Measurements from ENCODE around the gene WDR55.
"Not testable (repeated sequence)": the region's sequence is repeated elsewhere in the genome, so short reads cannot be mapped to it uniquely, and the experiment has no call there.

WDR55 gene

DNA sequence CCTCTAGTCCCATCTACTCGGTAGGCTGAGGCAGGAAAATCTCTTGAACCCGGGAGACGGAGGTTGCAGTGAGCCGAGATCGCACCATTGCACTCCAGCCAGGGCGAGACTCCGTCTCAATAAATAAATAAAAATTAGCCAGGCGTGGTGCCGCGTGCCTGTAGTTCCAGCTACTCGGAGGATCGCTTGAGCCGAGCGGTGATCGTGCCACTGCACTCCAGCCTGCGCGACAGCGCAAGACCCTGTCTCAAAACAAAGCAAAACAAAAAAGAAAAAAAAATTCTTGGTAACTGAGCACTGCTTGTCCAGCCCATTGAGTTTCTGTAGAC, 710 bp upstream of the WDR55 start:
- TF ChIP-seq, protein P1, sequence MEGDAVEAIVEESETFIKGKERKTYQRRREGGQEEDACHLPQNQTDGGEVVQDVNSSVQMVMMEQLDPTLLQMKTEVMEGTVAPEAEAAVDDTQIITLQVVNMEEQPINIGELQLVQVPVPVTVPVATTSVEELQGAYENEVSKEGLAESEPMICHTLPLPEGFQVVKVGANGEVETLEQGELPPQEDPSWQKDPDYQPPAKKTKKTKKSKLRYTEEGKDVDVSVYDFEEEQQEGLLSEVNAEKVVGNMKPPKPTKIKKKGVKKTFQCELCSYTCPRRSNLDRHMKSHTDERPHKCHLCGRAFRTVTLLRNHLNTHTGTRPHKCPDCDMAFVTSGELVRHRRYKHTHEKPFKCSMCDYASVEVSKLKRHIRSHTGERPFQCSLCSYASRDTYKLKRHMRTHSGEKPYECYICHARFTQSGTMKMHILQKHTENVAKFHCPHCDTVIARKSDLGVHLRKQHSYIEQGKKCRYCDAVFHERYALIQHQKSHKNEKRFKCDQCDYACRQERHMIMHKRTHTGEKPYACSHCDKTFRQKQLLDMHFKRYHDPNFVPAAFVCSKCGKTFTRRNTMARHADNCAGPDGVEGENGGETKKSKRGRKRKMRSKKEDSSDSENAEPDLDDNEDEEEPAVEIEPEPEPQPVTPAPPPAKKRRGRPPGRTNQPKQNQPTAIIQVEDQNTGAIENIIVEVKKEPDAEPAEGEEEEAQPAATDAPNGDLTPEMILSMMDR (IDR thresholded peaks at IDR 0.05; ENCODE audit: control insufficient read depth, extremely low read depth, insufficient read depth), result no peak
- peak overlapping the region; percentile 74 for H3K4me3 ChIP-seq (ENCODE audit: low read depth, low read length)
- no peak for DNase-seq (ENCODE audit: low read depth)

DNA sequence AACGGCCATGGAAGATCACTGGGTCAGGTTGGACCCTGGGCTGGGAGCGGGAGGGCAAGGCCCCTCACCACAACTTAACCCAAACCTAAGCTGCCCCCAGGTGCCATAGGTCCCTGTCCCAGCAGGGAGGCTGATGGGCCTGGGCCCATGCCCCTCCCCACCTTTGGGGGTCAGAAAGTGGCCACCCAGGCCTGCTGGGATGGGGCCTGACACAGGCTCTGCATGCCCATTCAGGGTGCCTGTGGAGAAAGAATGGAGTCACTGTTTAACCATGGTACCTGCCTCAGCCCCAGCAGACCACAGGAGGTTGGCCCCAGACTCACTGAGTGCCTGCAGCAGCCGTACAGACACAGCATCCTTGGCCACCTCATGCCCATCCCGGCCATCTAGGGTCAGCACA, 6.3 kb downstream of the WDR55 start:
- DNase-seq (ENCODE audit: low read depth); H3K4me3 ChIP-seq (ENCODE audit: low read depth, low read length): not testable (repeated sequence)

DNA sequence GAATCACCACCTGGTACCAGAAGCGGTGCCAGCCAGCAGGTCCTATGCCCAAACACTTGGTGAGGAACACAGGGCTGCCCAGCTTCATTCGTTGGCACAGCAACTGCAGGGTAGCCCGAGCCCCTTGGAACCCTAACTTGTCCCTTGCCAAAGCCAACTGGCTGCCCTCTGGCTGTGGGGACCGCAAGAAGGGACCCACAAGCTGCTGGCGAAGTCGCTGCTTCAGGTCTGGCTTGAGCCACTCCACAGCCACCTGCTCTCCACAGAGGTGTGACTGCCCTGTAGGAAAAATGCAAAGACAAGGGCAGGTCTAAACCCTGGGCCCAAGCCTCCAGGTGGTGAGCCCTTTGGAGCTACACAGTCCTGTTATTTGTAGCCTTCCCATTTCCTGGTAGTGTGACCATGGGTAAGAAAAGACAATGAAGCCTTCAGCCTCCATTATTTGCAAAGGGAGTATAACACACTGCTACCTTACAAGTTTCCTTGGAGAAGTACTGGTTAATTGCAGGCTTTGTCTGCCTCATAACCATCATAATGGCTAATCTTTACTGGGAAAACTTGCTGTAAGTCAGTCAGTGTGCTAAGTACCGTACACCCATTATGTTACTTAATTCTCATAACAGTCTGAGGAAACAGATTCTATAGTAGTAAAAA, 6.9 kb downstream of the WDR55 start:
- no peak overlapping the region for H3K4me3 ChIP-seq (ENCODE audit: low read depth, low read length)
- no peak for DNase-seq (ENCODE audit: low read depth)
- TF ChIP-seq, protein P1 (IDR thresholded peaks at IDR 0.05; ENCODE audit: control insufficient read depth, extremely low read depth, insufficient read depth), result no peak

DNA sequence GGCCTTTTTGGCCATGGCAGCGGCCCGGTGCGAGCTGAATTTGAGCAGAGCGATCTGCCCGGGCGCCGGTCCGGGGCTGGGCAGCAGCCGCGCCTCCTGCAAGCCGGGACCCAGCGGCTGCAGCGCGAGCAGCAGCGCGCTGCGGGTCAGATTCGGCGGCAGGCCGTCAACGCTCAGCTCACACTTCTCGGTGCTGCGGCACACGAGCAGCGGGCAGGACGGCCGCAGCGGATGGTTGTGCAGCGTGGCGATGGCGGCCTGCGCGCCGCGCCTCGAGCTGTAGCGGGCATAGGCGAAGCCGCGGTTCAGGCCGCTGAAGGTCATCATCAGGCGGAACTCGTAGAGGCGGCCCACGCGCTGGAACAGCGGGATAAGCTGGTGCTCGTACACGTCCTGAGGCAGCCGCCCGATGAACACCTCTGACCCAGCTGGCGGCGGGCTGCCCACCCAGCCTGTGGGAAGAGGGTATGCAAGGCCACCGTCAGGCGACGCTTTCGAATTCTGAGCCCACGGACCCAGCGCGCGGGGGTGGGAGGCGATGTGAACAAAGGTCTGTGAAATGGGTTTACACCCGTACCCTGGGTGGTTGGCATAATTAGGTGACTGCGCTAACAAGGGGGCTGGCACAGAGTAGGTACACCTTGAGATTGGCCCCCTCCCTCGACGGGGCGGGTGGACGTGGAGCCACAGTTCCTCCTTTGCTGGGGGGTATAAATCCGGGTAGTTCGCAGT, 7.9 kb downstream of the WDR55 start:
- H3K4me3 ChIP-seq (ENCODE audit: low read depth, low read length), result no peak overlapping the region
- TF ChIP-seq, protein P1 (IDR thresholded peaks at IDR 0.05; ENCODE audit: control insufficient read depth, extremely low read depth, insufficient read depth), result no peak
- DNase-seq (ENCODE audit: low read depth), result no peak

DNA sequence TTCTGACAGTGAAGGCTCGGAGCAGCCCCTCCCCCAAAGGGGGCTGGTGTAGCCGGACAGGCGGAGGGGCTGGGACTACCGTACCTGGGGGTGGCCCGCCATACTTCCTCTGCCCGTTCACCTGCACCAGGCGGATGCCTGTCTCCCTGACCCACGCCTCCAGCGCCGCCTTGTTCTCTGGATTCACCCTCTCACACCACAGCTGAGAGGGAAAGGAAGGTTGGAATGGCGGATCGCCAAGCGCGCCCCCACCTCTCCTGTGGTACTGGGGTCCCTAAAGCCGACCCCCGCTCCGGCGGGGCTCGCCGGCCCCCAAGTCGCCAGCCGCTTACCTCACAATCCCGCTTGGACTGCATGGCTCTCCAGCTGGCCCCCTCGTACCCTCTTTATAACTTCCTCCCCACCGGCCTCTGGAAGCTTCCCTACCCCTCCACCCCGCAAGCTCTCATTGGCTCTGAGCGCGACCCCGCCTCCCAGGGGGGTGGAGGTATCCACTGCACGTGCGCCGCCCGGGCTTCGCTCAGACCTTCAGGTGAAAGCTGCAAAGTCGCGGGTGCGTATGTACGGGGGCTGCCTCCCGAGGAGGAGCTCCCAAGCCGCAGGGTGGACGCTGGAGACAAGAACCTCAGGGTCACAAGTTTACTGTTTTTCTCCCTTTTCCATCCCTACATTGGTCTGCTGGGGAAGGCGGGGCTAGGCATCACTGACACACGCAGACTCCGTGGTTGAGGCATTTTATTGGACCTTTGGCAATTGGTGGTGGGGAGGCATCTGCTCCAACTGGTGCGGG, 8.7 kb downstream of the WDR55 start, which contains the start of gene DND1:
DND1 (minus strand) TSS at position 390 of the 790 bp plus-strand sequence; CDS start at position 356, 34 bp downstream.
- no peak within 1 kb of the TSS for H3K4me3 ChIP-seq (ENCODE audit: low read depth, low read length)
- no peak for DNase-seq (ENCODE audit: low read depth)
- TF ChIP-seq, protein P1 (IDR thresholded peaks at IDR 0.05; ENCODE audit: control insufficient read depth, extremely low read depth, insufficient read depth), result no peak

DNA sequence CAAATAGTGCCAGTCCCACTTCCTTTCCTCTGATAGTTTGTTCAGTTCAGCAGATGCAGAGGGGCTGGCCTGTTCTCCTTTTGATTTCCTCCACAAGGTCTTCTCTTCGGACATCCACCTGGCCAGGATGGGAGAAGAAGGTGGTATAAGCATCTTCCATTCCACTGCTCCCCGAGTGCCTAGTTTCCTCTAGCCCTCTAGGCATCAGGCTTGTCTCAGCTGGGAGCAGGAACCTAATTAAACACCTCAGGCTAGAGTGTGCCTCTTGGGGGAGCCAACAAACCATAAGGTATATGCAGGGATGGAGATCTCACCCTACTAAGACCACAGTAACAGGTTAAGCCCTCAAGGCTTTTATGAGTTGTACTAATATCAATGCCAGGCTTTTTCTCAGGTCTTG, 9.5 kb downstream of the WDR55 start:
- no peak for DNase-seq (ENCODE audit: low read depth)
- TF ChIP-seq, protein P1 (IDR thresholded peaks at IDR 0.05; ENCODE audit: control insufficient read depth, extremely low read depth, insufficient read depth), result no peak
- H3K4me3 ChIP-seq (ENCODE audit: low read depth, low read length), result no peak overlapping the region

DNA sequence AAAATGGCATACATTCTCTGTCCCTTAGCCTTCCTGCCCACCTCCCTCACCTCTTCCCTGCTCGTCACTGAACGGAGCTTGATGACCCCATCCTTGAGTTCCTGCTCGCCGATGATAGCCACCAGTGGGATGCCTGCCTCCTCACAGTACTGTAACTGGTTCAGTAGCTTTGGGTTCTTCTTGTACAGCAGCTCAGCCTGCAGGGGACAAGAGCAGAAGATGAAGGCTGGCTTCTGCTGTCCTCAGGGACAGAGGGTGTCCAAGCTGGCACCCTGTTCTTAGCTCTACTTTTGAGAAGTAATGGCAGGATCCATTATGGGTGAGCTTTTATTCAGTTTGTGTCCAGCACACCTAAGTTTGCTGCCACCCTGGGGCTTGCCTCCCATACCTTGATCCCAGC, 9.9 kb downstream of the WDR55 start:
- H3K4me3 ChIP-seq (ENCODE audit: low read depth, low read length), result no peak overlapping the region
- DNase-seq (ENCODE audit: low read depth), result no peak
- TF ChIP-seq, protein P1 (IDR thresholded peaks at IDR 0.05; ENCODE audit: control insufficient read depth, extremely low read depth, insufficient read depth), result no peak
